Cardiac fibroblast (primary cell): ENCODE data around the gene FRS2.

Experiments used
- DNase-seq, 2 donors: peaks; one replicate each; pipeline versions ENCODE4 v3.0.0 to v3.0.0-alpha.2; 2010; ENCODE audit warnings: low read depth in 2 of 2
- H3K4me3 ChIP-seq, 2 donors: replicated peaks in 1 of 2; 1 replicate in 1 of 2; 2 replicates in 1 of 2; pipeline ENCODE4 v1.5.1; 2011; ENCODE audit warnings: low read depth in 2 of 2, low read length in 2 of 2, mild to moderate bottlenecking in 2 of 2, moderate library complexity in 1 of 2
- CTCF ChIP-seq: IDR thresholded peaks from one replicate; pipeline ENCODE4 v1.5.1; 2011; ENCODE audit warnings: low read depth, mild to moderate bottlenecking, low read length, inconsistent platforms

The FRS2 gene

DNA sequence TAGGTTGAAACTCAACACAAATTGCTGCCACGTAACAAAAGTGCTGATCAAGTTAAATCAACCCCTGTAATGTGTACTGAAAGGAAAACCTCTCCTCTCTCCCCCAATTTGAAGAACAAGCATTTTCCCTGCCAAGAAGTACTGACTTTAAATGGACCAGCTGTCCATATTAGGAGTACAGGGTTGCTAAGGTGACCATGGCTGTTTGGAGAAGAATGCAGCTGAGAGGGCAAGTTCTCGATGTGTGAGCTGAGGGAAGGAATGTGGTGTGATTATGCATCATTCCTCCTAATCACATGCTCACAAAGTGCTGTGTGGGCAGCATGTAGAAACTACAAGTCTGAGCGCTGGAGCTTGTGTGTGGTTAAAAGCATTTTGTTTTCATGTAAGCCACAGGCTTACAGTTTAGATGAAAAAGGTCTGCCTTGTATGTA is 64.2 kb downstream of the FRS2 start:
- peak; percentile 99 to 100 for DNase-seq
- H3K4me3 ChIP-seq = peak overlapping the region in 1 of 2 donors; percentile 9
- TF ChIP-seq CTCF = no peak

DNA sequence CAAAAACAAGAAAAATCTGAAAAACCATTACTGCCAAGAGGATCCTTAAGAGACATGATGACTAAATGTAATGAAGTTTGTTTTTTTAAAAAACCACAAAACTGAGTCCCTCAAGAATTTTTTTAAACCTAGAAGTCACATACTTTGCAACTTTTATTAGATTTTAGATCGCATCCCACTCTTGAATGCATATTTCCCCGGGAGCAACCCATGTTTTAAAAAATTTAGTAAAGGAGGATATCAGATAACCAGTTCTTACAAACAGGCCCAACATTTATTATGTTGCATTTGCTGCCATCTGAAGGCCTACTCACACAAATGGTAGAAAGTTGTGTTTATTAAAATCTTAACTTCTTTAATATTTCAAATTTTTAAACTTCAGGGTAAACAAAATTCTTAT is 70.8 kb downstream of the FRS2 start:
- DNase-seq = peak; percentile 60 to 61
- no peak for TF ChIP-seq CTCF
- H3K4me3 ChIP-seq = no peak overlapping the region

- TF ChIP-seq CTCF = no peak
- H3K4me3 ChIP-seq = no peak overlapping the region
- DNase-seq = no peak
Observed at GRCh38 chr12:69544087-69544486, 73.9 kb downstream of the FRS2 start.

GRCh38 chr12:69545081-69545480 is 74.9 kb downstream of the FRS2 start:
- TF ChIP-seq CTCF = no peak
- DNase-seq = peak in 1 of 2 donors; percentile 12
- no peak overlapping the region for H3K4me3 ChIP-seq

GRCh38 chr12:69546693-69547438 is 76.7 kb downstream of the FRS2 start:
- DNase-seq = no peak
- no peak for TF ChIP-seq CTCF
- no peak overlapping the region for H3K4me3 ChIP-seq

- no peak for DNase-seq
- no peak overlapping the region for H3K4me3 ChIP-seq
- TF ChIP-seq CTCF = no peak
Observed at GRCh38 chr12:69548687-69549086, 78.5 kb downstream of the FRS2 start.
